ENCODE data around the gene NUP62.
"Not testable (repeated sequence)": the region's sequence is repeated elsewhere in the genome, so short reads cannot be mapped to it uniquely, and the experiment has no call there.

NUP62 gene

DNA sequence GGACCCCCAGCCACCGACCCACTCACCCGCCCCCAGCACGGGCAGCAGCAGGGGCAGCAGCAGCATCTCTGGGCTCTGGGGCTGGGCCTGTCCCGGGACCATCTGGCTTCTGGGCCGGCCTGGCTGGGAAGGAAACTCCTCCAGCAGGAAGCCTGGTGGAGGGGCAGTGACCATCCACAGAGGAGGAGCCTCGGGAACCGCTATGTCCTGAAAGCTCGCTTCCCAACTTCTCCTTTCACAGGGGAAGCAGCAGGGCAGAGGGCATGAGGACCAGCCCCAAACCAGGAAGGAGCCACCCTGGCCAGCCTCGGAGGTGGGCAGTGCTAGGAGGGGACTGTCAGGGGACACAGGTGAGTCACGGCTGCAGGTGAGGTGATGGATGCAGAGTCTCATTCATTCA lies 31.7 kb upstream of the NUP62 start, which contains the start of gene SIGLEC11:
Gene SIGLEC11 (minus strand): TSS at position 193 of the 400 bp plus-strand sequence. CDS start 91 bp downstream, at position 102.
- not testable (repeated sequence) for H3K4me2 ChIP-seq (ENCODE audit: low read length); H3K4me1 ChIP-seq (ENCODE audit: control insufficient read depth, insufficient read depth, low read length); H3K9ac ChIP-seq (ENCODE audit: low read depth, low read length); H3K9me3 ChIP-seq (replicated peaks; ENCODE audit: low read length); H3K27me3 ChIP-seq (ENCODE audit: control insufficient read depth, insufficient read depth, low read length); H3K4me3 ChIP-seq (ENCODE audit: low read length); H3K36me3 ChIP-seq (ENCODE audit: insufficient read depth, low read length)

DNA sequence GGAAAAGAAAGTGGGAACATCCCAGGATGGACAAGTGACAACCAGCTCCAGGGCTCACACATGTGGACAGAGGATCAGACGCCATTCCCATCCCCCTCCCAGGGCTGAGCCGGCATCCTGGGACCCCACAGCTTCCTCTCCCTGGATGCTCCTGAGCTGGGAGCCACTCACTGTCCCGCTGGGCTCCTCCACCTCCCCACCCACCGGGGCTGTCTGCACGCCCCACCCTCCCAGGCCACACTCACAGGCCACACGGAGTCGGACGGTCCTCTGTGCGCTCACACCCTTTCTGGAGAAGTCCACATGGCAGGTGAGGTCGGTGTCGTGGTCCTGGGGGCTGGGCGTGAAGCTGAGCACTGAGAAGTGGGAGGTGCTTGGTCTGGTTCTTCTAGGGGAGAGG lies 30.6 kb upstream of the NUP62 start:
- not testable (repeated sequence) for H3K27me3 ChIP-seq (ENCODE audit: control insufficient read depth, insufficient read depth, low read length); H3K4me2 ChIP-seq (ENCODE audit: low read length); H3K36me3 ChIP-seq (ENCODE audit: insufficient read depth, low read length); H3K4me1 ChIP-seq (ENCODE audit: control insufficient read depth, insufficient read depth, low read length); H3K9me3 ChIP-seq (replicated peaks; ENCODE audit: low read length); H3K9ac ChIP-seq (ENCODE audit: low read depth, low read length); H3K4me3 ChIP-seq (ENCODE audit: low read length)

DNA sequence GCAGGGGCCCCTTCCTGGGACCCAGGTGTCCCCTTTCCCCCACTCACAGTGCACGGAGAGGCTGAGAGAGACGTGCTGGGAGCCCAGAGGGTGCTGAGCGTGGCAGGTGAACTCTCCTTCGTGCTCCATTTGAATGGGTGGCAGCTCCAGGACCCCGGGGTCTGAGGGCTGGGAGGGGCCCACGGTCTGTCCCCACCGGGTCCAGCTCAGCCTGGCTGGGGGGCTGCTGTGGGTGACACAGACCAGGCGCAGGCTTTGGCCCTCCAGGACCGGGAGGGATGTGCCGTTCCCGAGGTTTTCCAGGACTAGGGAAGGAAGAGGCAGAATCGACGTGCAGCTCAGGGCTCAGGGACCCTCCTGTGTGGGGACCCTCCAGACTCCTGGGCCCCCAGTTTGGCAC lies 29.3 kb upstream of the NUP62 start:
- not testable (repeated sequence) for H3K4me3 ChIP-seq (ENCODE audit: low read length); H3K9ac ChIP-seq (ENCODE audit: low read depth, low read length); H3K9me3 ChIP-seq (replicated peaks; ENCODE audit: low read length); H3K4me2 ChIP-seq (ENCODE audit: low read length); H3K36me3 ChIP-seq (ENCODE audit: insufficient read depth, low read length)
- Histone ChIP-seq H3K4me1 (ENCODE audit: control insufficient read depth, insufficient read depth, low read length) (peaks cover 16% of the 10 kb centered on the region), H3K27me3 (ENCODE audit: control insufficient read depth, insufficient read depth, low read length) (peaks cover 16% of the 10 kb centered on the region)

- H3K36me3 ChIP-seq (ENCODE audit: insufficient read depth, low read length); H3K9me3 ChIP-seq (replicated peaks; ENCODE audit: low read length); H3K4me2 ChIP-seq (ENCODE audit: low read length); H3K4me3 ChIP-seq (ENCODE audit: low read length); H3K9ac ChIP-seq (ENCODE audit: low read depth, low read length): not testable (repeated sequence)
- Histone ChIP-seq H3K27me3 (ENCODE audit: control insufficient read depth, insufficient read depth, low read length) (peaks cover 16% of the 10 kb centered on the region), H3K4me1 (ENCODE audit: control insufficient read depth, insufficient read depth, low read length) (peaks cover 16% of the 10 kb centered on the region)
Observed at GRCh38 chr19:49958144-49958543, 28.8 kb upstream of the NUP62 start.

DNA sequence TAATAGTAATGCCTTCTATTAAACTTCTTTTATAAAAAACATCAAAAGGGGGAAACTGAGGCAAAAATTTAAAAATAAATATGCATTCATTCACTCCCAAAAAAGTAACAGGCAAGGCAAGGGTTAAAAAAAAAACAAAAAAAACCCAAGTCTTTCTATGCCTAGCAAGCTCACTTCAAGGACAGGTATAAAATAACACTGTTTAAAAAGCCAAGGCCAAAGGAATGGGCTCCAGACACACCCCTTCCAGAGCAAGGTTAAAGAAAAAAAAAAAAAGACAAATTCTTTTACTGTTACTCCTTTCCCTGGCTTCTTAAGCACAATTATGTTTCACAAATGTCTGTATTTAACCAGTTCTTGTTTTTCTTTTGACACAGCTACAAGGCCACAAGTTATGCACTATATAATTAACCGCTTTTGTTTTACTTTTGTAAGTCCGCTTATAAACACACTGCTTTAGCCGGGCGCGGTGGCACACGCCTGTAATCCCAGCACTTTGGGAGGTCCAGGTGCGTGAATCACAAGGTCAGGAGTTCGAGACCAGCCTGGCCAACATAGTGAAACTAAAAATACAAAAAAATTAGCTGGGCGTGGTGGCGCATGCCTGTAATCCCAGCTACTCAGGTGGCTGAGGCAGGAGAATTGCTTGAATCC lies 28.1 kb upstream of the NUP62 start:
- Histone ChIP-seq H3K4me1 (ENCODE audit: control insufficient read depth, insufficient read depth, low read length) (peaks cover 16% of the 10 kb centered on the region), H3K27me3 (ENCODE audit: control insufficient read depth, insufficient read depth, low read length) (peaks cover 20% of the 10 kb centered on the region), H3K9me3 (replicated peaks; ENCODE audit: low read length) (no peaks in the 10 kb centered on the region), H3K4me3 (ENCODE audit: low read length) (no peak overlapping the region), H3K4me2 (ENCODE audit: low read length) (no peak overlapping the region), H3K36me3 (ENCODE audit: insufficient read depth, low read length) (no peaks in the 10 kb centered on the region), H3K9ac (ENCODE audit: low read depth, low read length) (no peak overlapping the region)

- Histone ChIP-seq H3K4me1 (ENCODE audit: control insufficient read depth, insufficient read depth, low read length) (peaks cover 16% of the 10 kb centered on the region), H3K36me3 (ENCODE audit: insufficient read depth, low read length) (no peaks in the 10 kb centered on the region), H3K4me2 (ENCODE audit: low read length) (no peak overlapping the region), H3K27me3 (ENCODE audit: control insufficient read depth, insufficient read depth, low read length) (peaks cover 20% of the 10 kb centered on the region), H3K9ac (ENCODE audit: low read depth, low read length) (no peak overlapping the region), H3K4me3 (ENCODE audit: low read length) (no peak overlapping the region), H3K9me3 (replicated peaks; ENCODE audit: low read length) (no peaks in the 10 kb centered on the region)
Observed at GRCh38 chr19:49956115-49956495, 26.8 kb upstream of the NUP62 start.

- Histone ChIP-seq H3K9me3 (replicated peaks; ENCODE audit: low read length) (no peaks in the 10 kb centered on the region), H3K4me1 (ENCODE audit: control insufficient read depth, insufficient read depth, low read length) (peaks cover 16% of the 10 kb centered on the region), H3K4me3 (ENCODE audit: low read length) (peak overlapping the region; percentile 56), H3K27me3 (ENCODE audit: control insufficient read depth, insufficient read depth, low read length) (peaks cover 20% of the 10 kb centered on the region), H3K9ac (ENCODE audit: low read depth, low read length) (no peak overlapping the region), H3K36me3 (ENCODE audit: insufficient read depth, low read length) (no peaks in the 10 kb centered on the region), H3K4me2 (ENCODE audit: low read length) (peak overlapping the region; percentile 64)
Observed at GRCh38 chr19:49954933-49955332, 25.6 kb upstream of the NUP62 start.

DNA sequence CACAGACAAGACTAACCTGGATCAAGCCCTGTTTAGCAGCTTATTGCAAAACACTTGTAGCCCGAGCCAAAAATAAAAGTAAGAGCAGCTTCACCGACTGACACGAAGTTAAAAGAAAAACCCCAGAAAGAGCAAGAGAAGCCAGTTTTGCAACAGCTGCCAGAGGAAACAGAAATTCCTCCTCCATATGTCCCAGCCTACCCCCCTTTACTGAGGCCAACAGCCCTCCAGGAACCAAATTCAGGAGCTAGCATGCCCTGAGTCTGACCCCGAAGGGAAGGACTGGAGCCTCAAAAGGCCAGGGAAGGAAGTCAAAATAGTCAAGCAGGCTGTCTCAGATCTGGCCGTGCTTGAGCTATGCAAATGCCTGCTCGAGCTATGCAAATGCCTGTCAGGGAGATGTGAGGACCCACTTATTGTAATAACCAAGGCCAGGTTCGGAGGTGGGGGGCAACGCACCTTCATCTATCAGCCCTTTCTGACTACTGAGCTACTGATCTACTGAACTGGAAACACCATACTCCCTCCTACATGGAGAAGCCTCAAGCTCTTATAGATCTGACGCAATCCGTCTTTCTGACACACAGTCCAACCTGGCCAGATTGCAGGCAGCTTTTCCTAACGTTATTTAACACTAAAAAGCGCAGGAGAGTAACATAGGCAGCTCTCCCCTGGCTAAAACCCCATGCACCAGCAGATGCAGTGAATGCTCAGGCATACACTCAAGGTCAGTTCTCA lies 25.0 kb upstream of the NUP62 start:
- Histone ChIP-seq H3K9ac (ENCODE audit: low read depth, low read length) (no peak overlapping the region), H3K36me3 (ENCODE audit: insufficient read depth, low read length) (no peaks in the 10 kb centered on the region), H3K4me3 (ENCODE audit: low read length) (no peak overlapping the region)

GRCh38 chr19:49953416-49953815 lies 24.1 kb upstream of the NUP62 start:
- H3K9ac ChIP-seq (ENCODE audit: low read depth, low read length), result no peak overlapping the region
- H3K4me1 ChIP-seq (ENCODE audit: control insufficient read depth, insufficient read depth, low read length), result peaks cover 16% of the 10 kb centered on the region
- H3K27me3 ChIP-seq (ENCODE audit: control insufficient read depth, insufficient read depth, low read length), result peaks cover 24% of the 10 kb centered on the region

More for the DNA sequence above, 25.0 kb upstream of the NUP62 start:
- Histone ChIP-seq H3K4me1 (ENCODE audit: control insufficient read depth, insufficient read depth, low read length) (peaks cover 16% of the 10 kb centered on the region), H3K27me3 (ENCODE audit: control insufficient read depth, insufficient read depth, low read length) (peaks cover 22% of the 10 kb centered on the region), H3K9me3 (replicated peaks; ENCODE audit: low read length) (no peaks in the 10 kb centered on the region), H3K4me2 (ENCODE audit: low read length) (no peak overlapping the region)

DNA sequence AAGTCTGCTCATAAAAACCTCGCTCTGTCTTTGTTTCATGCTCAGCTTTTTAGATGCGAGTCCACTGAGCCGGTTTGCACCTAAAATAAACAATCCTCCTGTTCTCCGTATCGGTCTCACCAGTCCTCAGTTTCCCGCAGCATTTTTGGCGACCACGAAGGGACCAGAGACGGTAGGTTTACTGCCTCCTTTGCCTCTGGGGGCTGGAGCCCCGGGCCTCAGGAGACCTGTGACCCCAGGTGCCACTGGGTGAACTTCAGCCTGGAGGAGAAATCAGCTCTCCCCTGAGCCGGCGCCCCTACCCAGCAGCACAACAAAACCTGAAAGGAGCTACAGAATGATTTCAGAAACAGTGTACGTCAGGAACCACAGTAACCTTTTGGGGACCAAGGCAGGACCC lies 23.6 kb upstream of the NUP62 start:
- no peaks in the 10 kb centered on the region for H3K36me3 ChIP-seq (ENCODE audit: insufficient read depth, low read length)
- H3K4me1 ChIP-seq (ENCODE audit: control insufficient read depth, insufficient read depth, low read length), result peaks cover 16% of the 10 kb centered on the region
- H3K4me3 ChIP-seq (ENCODE audit: low read length), result no peak overlapping the region
- H3K9ac ChIP-seq (ENCODE audit: low read depth, low read length), result no peak overlapping the region
- no peak overlapping the region for H3K4me2 ChIP-seq (ENCODE audit: low read length)
- no peaks in the 10 kb centered on the region for H3K9me3 ChIP-seq (replicated peaks; ENCODE audit: low read length)
- H3K27me3 ChIP-seq (ENCODE audit: control insufficient read depth, insufficient read depth, low read length), result peaks cover 24% of the 10 kb centered on the region

More at GRCh38 chr19:49953416-49953815, 24.1 kb upstream of the NUP62 start:
- Histone ChIP-seq H3K36me3 (ENCODE audit: insufficient read depth, low read length) (no peaks in the 10 kb centered on the region), H3K9me3 (replicated peaks; ENCODE audit: low read length) (no peaks in the 10 kb centered on the region), H3K4me2 (ENCODE audit: low read length) (no peak overlapping the region), H3K4me3 (ENCODE audit: low read length) (no peak overlapping the region)

- no peak overlapping the region for H3K4me2 ChIP-seq (ENCODE audit: low read length)
- no peak overlapping the region for H3K4me3 ChIP-seq (ENCODE audit: low read length)
- H3K27me3 ChIP-seq (ENCODE audit: control insufficient read depth, insufficient read depth, low read length), result peaks cover 24% of the 10 kb centered on the region
- H3K9ac ChIP-seq (ENCODE audit: low read depth, low read length), result no peak overlapping the region
- no peaks in the 10 kb centered on the region for H3K9me3 ChIP-seq (replicated peaks; ENCODE audit: low read length)
- H3K36me3 ChIP-seq (ENCODE audit: insufficient read depth, low read length), result no peaks in the 10 kb centered on the region
- peaks cover 16% of the 10 kb centered on the region for H3K4me1 ChIP-seq (ENCODE audit: control insufficient read depth, insufficient read depth, low read length)
Observed at GRCh38 chr19:49952479-49952836, 23.2 kb upstream of the NUP62 start.

Data from skeletal muscle satellite cell (primary cell).